Calu3 (cell line): ENCODE data around the gene AP1G2. TPM values are rescaled to one million over a fixed set of nuclear protein-coding genes. Genes with fewer than 3 reads are reported as not detected.

Experiments used
- BruUV-seq: library from RNA; stranded (reverse); fragments of 400-500 nt; replicated peaks from 2 replicates; lab custom pipeline; 2021; lab: Mats Ljungman, UMichigan
- CTCF ChIA-PET: fragments of 300-600 bp; sonication (Branson Sonifier 250); formaldehyde crosslinking; loops from one replicate; lab custom pipeline; 2022; ENCODE audit warnings: antibody characterized with exemption; lab: Charles Lee
- DNase-seq: peaks from one replicate; pipeline ENCODE4 v3.0.0; 2022
- H3K27ac Mint-ChIP-seq: one replicate; pipeline ENCODE4 v1.8.0; 2022; ENCODE audit warnings: mixed read lengths; ENCODE audit not compliant: unreplicated experiment
- H3K27me3 Mint-ChIP-seq: one replicate; pipeline ENCODE4 v1.8.0; 2022; ENCODE audit warnings: mixed read lengths; ENCODE audit not compliant: unreplicated experiment
- H3K36me3 Mint-ChIP-seq: one replicate; pipeline ENCODE4 v1.8.0; 2022; ENCODE audit warnings: mild to moderate bottlenecking, moderate library complexity, mixed read lengths; ENCODE audit not compliant: insufficient read depth, unreplicated experiment
- H3K4me1 Mint-ChIP-seq: one replicate; pipeline ENCODE4 v1.8.0; 2022; ENCODE audit warnings: mild to moderate bottlenecking, low read depth, mixed read lengths; ENCODE audit not compliant: unreplicated experiment
- H3K4me3 Mint-ChIP-seq: one replicate; pipeline ENCODE4 v1.8.0; 2022; ENCODE audit warnings: mild to moderate bottlenecking, low read depth, moderate library complexity, mixed read lengths; ENCODE audit not compliant: unreplicated experiment
- H3K9me3 Mint-ChIP-seq: one replicate; pipeline ENCODE4 v1.8.0; 2022; ENCODE audit warnings: low read depth, mixed read lengths; ENCODE audit not compliant: unreplicated experiment
- intact Hi-C: fragments of 100-400 bp; cut with micrococcal nuclease; formaldehyde crosslinking; loops from one replicate; pipeline ENCODE4 v1.10.0; 2022; ENCODE audit not compliant: unreplicated experiment
- total RNA-seq: library from RNA; stranded (reverse); gene quantifications from 2 replicates; pipeline ENCODE4 v1.2.3, GENCODE V29; 2022
- TF ChIP-seq, protein P1 (sequence below): fragments of 200-600 bp; IDR thresholded peaks from one replicate; pipeline ENCODE4 v1.8.0; 2022; ENCODE audit warnings: antibody characterized with exemption; ENCODE audit not compliant: unreplicated experiment

The AP1G2 gene
- total RNA-seq, 1 experiment from 2014 or later = 152 TPM

DNA sequence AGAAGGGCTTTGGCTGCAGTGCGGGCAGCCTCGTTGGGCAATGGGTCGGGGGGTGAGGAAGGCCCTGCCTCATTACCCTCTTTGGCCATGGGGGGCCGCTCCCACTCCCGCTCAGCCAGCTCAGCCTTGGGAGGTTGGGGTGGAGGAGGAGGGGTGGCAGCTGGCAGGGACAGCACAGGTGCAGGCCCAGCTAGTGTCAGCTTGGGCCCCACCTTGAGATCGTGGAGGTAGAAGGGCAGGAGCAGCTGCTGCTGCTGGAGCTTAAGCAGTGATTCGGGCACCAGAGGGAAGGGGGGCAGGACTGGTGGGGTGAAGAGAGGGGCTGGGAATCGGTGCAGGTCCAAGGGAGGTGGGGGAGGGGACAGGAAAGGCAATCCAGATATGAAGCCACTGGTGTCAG lies 42.0 kb downstream of the AP1G2 start:
- TF ChIP-seq, protein P1, sequence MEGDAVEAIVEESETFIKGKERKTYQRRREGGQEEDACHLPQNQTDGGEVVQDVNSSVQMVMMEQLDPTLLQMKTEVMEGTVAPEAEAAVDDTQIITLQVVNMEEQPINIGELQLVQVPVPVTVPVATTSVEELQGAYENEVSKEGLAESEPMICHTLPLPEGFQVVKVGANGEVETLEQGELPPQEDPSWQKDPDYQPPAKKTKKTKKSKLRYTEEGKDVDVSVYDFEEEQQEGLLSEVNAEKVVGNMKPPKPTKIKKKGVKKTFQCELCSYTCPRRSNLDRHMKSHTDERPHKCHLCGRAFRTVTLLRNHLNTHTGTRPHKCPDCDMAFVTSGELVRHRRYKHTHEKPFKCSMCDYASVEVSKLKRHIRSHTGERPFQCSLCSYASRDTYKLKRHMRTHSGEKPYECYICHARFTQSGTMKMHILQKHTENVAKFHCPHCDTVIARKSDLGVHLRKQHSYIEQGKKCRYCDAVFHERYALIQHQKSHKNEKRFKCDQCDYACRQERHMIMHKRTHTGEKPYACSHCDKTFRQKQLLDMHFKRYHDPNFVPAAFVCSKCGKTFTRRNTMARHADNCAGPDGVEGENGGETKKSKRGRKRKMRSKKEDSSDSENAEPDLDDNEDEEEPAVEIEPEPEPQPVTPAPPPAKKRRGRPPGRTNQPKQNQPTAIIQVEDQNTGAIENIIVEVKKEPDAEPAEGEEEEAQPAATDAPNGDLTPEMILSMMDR = no peak
- H3K4me1 Mint-ChIP-seq = no peaks in the 10 kb centered on the region
- intact Hi-C loops = no loop called here
- no peak overlapping the region for H3K4me3 Mint-ChIP-seq
- no peaks in the 10 kb centered on the region for H3K9me3 Mint-ChIP-seq
- H3K27ac Mint-ChIP-seq = no peak overlapping the region
- H3K36me3 Mint-ChIP-seq = no peaks in the 10 kb centered on the region
- CTCF ChIA-PET = no interaction called here
- peaks cover 12% of the 10 kb centered on the region for H3K27me3 Mint-ChIP-seq
- BruUV-seq = no TSS peak
- no peak for DNase-seq

DNA sequence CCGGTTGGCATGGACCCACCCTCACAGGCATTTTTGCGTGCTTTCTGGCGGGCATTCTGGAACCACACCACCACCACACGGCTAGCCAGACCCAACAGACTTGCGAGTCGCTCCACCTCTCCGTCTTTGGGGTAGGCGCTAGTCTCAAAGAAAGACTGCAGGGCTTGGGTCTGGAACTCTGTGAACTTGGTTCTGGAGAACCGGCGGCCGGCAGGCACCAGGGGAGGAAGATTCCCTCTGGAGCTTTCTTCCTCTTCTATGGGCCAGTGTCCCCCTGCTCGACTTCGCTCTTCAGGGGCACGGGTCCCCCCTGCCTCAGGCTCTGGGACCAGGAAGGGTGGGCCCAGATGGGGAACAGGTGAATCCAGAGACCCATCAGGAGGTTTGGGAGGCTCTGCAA lies 42.6 kb downstream of the AP1G2 start:
- TF ChIP-seq, protein P1 = no peak
- no peak for DNase-seq
- CTCF ChIA-PET = no interaction called here
- Mint-ChIP-seq H3K27me3 (peaks cover 19% of the 10 kb centered on the region), H3K9me3 (no peaks in the 10 kb centered on the region), H3K4me3 (no peak overlapping the region), H3K36me3 (no peaks in the 10 kb centered on the region), H3K27ac (no peak overlapping the region), H3K4me1 (no peaks in the 10 kb centered on the region)
- intact Hi-C loops = no loop called here
- no TSS peak for BruUV-seq

DNA sequence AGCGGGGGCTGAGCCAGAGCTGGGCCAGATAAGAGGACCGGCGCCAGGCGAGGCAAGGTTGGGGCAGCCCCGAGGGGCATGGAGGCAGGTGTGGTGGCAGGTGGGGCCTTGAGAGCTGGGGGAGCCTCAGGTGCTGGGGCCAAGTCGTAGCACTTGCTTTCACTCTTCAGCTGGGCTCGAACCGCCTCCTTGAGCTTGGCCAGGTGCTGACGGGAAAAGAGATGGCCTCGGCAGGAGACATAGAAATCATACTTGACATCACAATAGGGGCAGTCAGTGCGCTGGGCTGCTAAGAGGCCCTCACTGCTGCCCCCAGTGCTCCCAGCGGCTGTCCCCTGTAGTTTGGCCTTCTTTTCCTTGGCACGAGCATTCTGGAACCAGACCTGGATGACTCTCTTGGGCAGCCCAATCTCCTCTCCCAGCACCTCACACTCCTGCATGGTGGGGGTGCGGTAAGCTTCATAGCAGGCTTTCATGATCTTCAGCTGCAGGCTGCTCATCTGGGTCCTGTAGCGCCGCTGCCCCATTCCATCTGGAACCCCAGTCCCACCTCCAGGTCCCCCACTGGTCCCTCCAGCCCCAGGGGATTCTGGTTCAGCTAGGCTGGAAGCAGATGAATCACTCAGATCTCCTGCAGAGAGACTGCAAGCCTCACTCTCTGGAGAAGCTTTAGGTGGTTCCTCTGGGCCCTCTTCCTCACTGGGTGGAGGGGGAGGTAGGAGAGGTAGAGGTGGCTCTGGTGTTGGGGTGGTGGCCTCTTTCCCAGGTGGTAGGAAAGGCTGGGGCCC lies 44.2 kb downstream of the AP1G2 start:
- CTCF ChIA-PET = interaction anchor here (1.6 kb wide), 1 partner anchor 16 kb away, joined by 3 read pairs; no protein-coding TSS in a partner anchor
- no peaks in the 10 kb centered on the region for H3K36me3 Mint-ChIP-seq
- H3K4me3 Mint-ChIP-seq = no peak overlapping the region
- intact Hi-C loops = no loop called here
- no peak for DNase-seq
- H3K27ac Mint-ChIP-seq = no peak overlapping the region
- TF ChIP-seq, protein P1 = no peak
- H3K4me1 Mint-ChIP-seq = no peaks in the 10 kb centered on the region
- peaks cover 29% of the 10 kb centered on the region for H3K27me3 Mint-ChIP-seq
- no TSS peak for BruUV-seq
- H3K9me3 Mint-ChIP-seq = no peaks in the 10 kb centered on the region

DNA sequence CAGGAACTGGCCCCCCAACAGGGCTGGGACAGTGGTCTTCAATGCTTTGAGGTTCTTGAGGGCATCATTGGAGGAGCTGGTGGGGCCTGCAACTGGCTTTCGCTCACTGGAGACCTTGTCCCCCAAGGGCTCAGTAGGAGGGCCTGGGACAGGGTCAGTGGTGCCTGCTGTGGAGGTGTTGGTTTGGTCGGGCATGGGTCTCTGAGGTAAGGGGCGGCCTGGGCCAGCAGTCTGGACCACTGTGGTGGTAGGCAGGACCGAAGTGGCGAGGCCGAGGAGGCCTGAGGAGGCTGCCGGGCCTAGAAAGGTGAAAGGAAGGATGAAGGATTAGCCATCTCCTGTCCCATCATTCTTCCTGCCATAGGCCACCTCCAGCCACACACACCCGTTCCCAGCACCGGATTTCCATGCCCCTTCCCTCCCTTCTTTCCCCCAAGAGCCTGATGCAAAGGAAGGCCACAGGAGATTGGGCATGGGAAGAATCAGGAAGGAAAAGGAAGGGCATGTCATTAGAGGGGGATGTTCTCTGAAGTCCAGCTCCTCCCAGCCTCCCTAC lies 44.9 kb downstream of the AP1G2 start:
- no peaks in the 10 kb centered on the region for H3K36me3 Mint-ChIP-seq
- no TSS peak for BruUV-seq
- no peaks in the 10 kb centered on the region for H3K4me1 Mint-ChIP-seq
- CTCF ChIA-PET = interaction anchor here (1.6 kb wide), 1 partner anchor 15 kb away, joined by 3 read pairs; no protein-coding TSS in a partner anchor
- no peak for DNase-seq
- peaks cover 36% of the 10 kb centered on the region for H3K27me3 Mint-ChIP-seq
- no peak overlapping the region for H3K27ac Mint-ChIP-seq
- intact Hi-C loops = no loop called here
- no peak overlapping the region for H3K4me3 Mint-ChIP-seq
- H3K9me3 Mint-ChIP-seq = no peaks in the 10 kb centered on the region
- TF ChIP-seq, protein P1 = no peak
